PFSK-1 (cell line): Measurements from ENCODE around the gene SCUBE1.

ENCODE experiments used
- POLR2AphosphoS5 ChIP-seq: IDR thresholded peaks from 2 replicates; pipeline ENCODE4 v1.6.1; 2012; ENCODE audit warnings: low read depth, mild to moderate bottlenecking, control low read depth, low read length, moderate library complexity
- TAF1 ChIP-seq: IDR thresholded peaks from 2 replicates; pipeline ENCODE4 v1.6.1; 2012; ENCODE audit warnings: low read length, control low read depth, borderline replicate concordance; ENCODE audit not compliant: insufficient read depth
- TF ChIP-seq, protein P1 (sequence below), 2 experiments: IDR thresholded peaks; 2 replicates each; pipeline versions ENCODE4 v1.6.1 to v1.8.0; 2011 to 2012; ENCODE audit warnings: low read depth in 2 of 2, low read length in 2 of 2, control low read depth in 1 of 2, inconsistent platforms in 1 of 2, mild to moderate bottlenecking in 1 of 2, moderate library complexity in 1 of 2; ENCODE audit not compliant: insufficient read depth in 1 of 2

DNA sequence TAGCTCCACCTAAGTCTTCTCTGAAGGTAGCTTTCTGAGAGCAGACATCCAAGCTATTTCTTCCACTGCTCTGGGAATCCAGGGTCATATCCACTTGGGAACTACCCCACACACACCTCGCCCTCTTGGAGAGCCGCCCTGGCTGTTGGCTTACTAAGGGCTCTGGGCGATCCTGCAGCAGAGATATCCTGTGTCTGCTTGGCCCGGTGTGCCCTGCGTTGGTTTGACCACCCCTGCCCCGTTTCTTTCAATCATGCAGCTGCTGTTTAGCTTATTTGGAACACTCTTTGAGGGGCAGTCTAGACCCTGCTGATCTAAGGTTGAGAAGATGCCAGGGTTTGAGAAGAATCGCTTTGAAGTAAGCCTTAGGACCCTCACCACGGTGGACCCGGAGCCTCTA is 17.4 kb upstream of the SCUBE1 start:
- TF ChIP-seq, protein P1, sequence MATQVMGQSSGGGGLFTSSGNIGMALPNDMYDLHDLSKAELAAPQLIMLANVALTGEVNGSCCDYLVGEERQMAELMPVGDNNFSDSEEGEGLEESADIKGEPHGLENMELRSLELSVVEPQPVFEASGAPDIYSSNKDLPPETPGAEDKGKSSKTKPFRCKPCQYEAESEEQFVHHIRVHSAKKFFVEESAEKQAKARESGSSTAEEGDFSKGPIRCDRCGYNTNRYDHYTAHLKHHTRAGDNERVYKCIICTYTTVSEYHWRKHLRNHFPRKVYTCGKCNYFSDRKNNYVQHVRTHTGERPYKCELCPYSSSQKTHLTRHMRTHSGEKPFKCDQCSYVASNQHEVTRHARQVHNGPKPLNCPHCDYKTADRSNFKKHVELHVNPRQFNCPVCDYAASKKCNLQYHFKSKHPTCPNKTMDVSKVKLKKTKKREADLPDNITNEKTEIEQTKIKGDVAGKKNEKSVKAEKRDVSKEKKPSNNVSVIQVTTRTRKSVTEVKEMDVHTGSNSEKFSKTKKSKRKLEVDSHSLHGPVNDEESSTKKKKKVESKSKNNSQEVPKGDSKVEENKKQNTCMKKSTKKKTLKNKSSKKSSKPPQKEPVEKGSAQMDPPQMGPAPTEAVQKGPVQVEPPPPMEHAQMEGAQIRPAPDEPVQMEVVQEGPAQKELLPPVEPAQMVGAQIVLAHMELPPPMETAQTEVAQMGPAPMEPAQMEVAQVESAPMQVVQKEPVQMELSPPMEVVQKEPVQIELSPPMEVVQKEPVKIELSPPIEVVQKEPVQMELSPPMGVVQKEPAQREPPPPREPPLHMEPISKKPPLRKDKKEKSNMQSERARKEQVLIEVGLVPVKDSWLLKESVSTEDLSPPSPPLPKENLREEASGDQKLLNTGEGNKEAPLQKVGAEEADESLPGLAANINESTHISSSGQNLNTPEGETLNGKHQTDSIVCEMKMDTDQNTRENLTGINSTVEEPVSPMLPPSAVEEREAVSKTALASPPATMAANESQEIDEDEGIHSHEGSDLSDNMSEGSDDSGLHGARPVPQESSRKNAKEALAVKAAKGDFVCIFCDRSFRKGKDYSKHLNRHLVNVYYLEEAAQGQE (IDR thresholded peaks at IDR 0.05; ENCODE audit: insufficient read depth in 1 of 2, low read depth in 2 of 2, low read length in 2 of 2) = no peak
- no peak for TF ChIP-seq POLR2AphosphoS5
- no peak for TF ChIP-seq TAF1
